GM19099 (cell line): ENCODE measurements around the gene MYZAP.

ENCODE experiments used
- POLR2A ChIP-seq: IDR thresholded peaks from 3 replicates; pipeline ENCODE4 v1.6.1; 2011; ENCODE audit warnings: low read depth; ENCODE audit not compliant: insufficient read length; ENCODE audit errors: extremely low read depth

Gene MYZAP

GRCh38 chr15:57677204-57677603 lies 85.5 kb downstream of the MYZAP start:
- no peak for TF ChIP-seq POLR2A

GRCh38 chr15:57680021-57680420 lies 88.3 kb downstream of the MYZAP start:
- no peak for TF ChIP-seq POLR2A

- no peak for TF ChIP-seq POLR2A
Measured at GRCh38 chr15:57681011-57681410, 89.3 kb downstream of the MYZAP start.

GRCh38 chr15:57683481-57683880 lies 91.8 kb downstream of the MYZAP start:
- TF ChIP-seq POLR2A, result no peak

- TF ChIP-seq POLR2A, result no peak
Measured at GRCh38 chr15:57684491-57685151, 92.9 kb downstream of the MYZAP start.

- no peak for TF ChIP-seq POLR2A
Measured at GRCh38 chr15:57685306-57686095, 93.8 kb downstream of the MYZAP start.

- no peak for TF ChIP-seq POLR2A
Measured at GRCh38 chr15:57686657-57687056, 95.0 kb downstream of the MYZAP start.

GRCh38 chr15:57690341-57690966 lies 98.8 kb downstream of the MYZAP start:
- no peak for TF ChIP-seq POLR2A

- TF ChIP-seq POLR2A, result no peak
Measured at GRCh38 chr15:57691082-57691481, 99.4 kb downstream of the MYZAP start.

GRCh38 chr15:57692709-57693108 lies 101.0 kb downstream of the MYZAP start:
- TF ChIP-seq POLR2A, result no peak

- no peak for TF ChIP-seq POLR2A
Measured at GRCh38 chr15:57694279-57694678, 102.6 kb downstream of the MYZAP start.

GRCh38 chr15:57696146-57696545 lies 104.4 kb downstream of the MYZAP start:
- TF ChIP-seq POLR2A, result no peak

GRCh38 chr15:57697588-57697987 lies 105.9 kb downstream of the MYZAP start:
- no peak for TF ChIP-seq POLR2A

- TF ChIP-seq POLR2A, result no peak
Measured at GRCh38 chr15:57698243-57698642, 106.5 kb downstream of the MYZAP start.

- TF ChIP-seq POLR2A, result no peak
Measured at GRCh38 chr15:57698991-57699390, 107.3 kb downstream of the MYZAP start.

GRCh38 chr15:57703387-57703786 lies 111.7 kb downstream of the MYZAP start:
- TF ChIP-seq POLR2A, result no peak
